Measurements from ENCODE around the gene SLC12A2.

Gene SLC12A2

GRCh38 chr5:128097224-128097623, 13.7 kb downstream of the SLC12A2 start:
- DNase-seq (ENCODE audit: low read depth in 2 of 3, low spot score in 1 of 3) = no peak

GRCh38 chr5:128097781-128098180, 14.2 kb downstream of the SLC12A2 start:
- DNase-seq (ENCODE audit: low read depth in 2 of 3, low spot score in 1 of 3) = no peak

- no peak for DNase-seq (ENCODE audit: low read depth in 2 of 3, low spot score in 1 of 3)
Observed at GRCh38 chr5:128099944-128100343, 16.4 kb downstream of the SLC12A2 start.

- no peak for DNase-seq (ENCODE audit: low read depth in 2 of 3, low spot score in 1 of 3)
Observed at GRCh38 chr5:128100860-128101557, 17.4 kb downstream of the SLC12A2 start.

GRCh38 chr5:128101676-128102075, 18.1 kb downstream of the SLC12A2 start:
- no peak for DNase-seq (ENCODE audit: low read depth in 2 of 3, low spot score in 1 of 3)

GRCh38 chr5:128105203-128105602, 21.6 kb downstream of the SLC12A2 start:
- no peak for DNase-seq (ENCODE audit: low read depth in 2 of 3, low spot score in 1 of 3)

GRCh38 chr5:128109138-128109537, 25.6 kb downstream of the SLC12A2 start:
- no peak for DNase-seq (ENCODE audit: low read depth in 2 of 3, low spot score in 1 of 3)

- no peak for DNase-seq (ENCODE audit: low read depth in 2 of 3, low spot score in 1 of 3)
Observed at GRCh38 chr5:128109766-128110165, 26.2 kb downstream of the SLC12A2 start.

GRCh38 chr5:128111818-128112448, 28.4 kb downstream of the SLC12A2 start:
- DNase-seq (ENCODE audit: low read depth in 2 of 3, low spot score in 1 of 3) = no peak

GRCh38 chr5:128116445-128116844, 32.9 kb downstream of the SLC12A2 start:
- no peak for DNase-seq (ENCODE audit: low read depth in 2 of 3, low spot score in 1 of 3)

- no peak for DNase-seq (ENCODE audit: low read depth in 2 of 3, low spot score in 1 of 3)
Observed at GRCh38 chr5:128118214-128118613, 34.6 kb downstream of the SLC12A2 start.

- no peak for DNase-seq (ENCODE audit: low read depth in 2 of 3, low spot score in 1 of 3)
Observed at GRCh38 chr5:128121651-128122050, 38.1 kb downstream of the SLC12A2 start.

- DNase-seq (ENCODE audit: low read depth in 2 of 3, low spot score in 1 of 3) = no peak
Observed at GRCh38 chr5:128123936-128124335, 40.4 kb downstream of the SLC12A2 start.

- DNase-seq (ENCODE audit: low read depth in 2 of 3, low spot score in 1 of 3) = no peak
Observed at GRCh38 chr5:128126241-128126640, 42.7 kb downstream of the SLC12A2 start.

- DNase-seq (ENCODE audit: low read depth in 2 of 3, low spot score in 1 of 3) = no peak
Observed at GRCh38 chr5:128132499-128132898, 48.9 kb downstream of the SLC12A2 start.

GRCh38 chr5:128135286-128135685, 51.7 kb downstream of the SLC12A2 start:
- no peak for DNase-seq (ENCODE audit: low read depth in 2 of 3, low spot score in 1 of 3)

GRCh38 chr5:128143911-128144310, 60.3 kb downstream of the SLC12A2 start:
- DNase-seq (ENCODE audit: low read depth in 2 of 3, low spot score in 1 of 3) = no peak

- DNase-seq (ENCODE audit: low read depth in 2 of 3, low spot score in 1 of 3) = no peak
Observed at GRCh38 chr5:128144491-128144890, 60.9 kb downstream of the SLC12A2 start.

- DNase-seq (ENCODE audit: low read depth in 2 of 3, low spot score in 1 of 3) = no peak
Observed at GRCh38 chr5:128146671-128147070, 63.1 kb downstream of the SLC12A2 start.

GRCh38 chr5:128154943-128155342, 71.4 kb downstream of the SLC12A2 start:
- no peak for DNase-seq (ENCODE audit: low read depth in 2 of 3, low spot score in 1 of 3)

GRCh38 chr5:128155776-128156175, 72.2 kb downstream of the SLC12A2 start:
- no peak for DNase-seq (ENCODE audit: low read depth in 2 of 3, low spot score in 1 of 3)

- no peak for DNase-seq (ENCODE audit: low read depth in 2 of 3, low spot score in 1 of 3)
Observed at GRCh38 chr5:128156521-128156920, 73.0 kb downstream of the SLC12A2 start.

- DNase-seq (ENCODE audit: low read depth in 2 of 3, low spot score in 1 of 3) = no peak
Observed at GRCh38 chr5:128158342-128158741, 74.8 kb downstream of the SLC12A2 start.

All from stimulated activated CD4-positive, alpha-beta T cell treated with anti-CD3 and anti-CD28 coated beads, Interleukin-12 subunit alpha, Interleukin-12 subunit beta, amount 100 ng/mL, for 48 hours (primary cell).